Embryonic facial prominence (tissue), 1 donor: Measurements from ENCODE around the gene ANKFY1.
"Not testable (repeated sequence)": the region's sequence is repeated elsewhere in the genome, so short reads cannot be mapped to it uniquely, and the experiment has no call there.

ENCODE experiments used
- DNase-seq: peaks from one replicate; pipeline ENCODE4 v3.0.0-alpha.2; 2016; ENCODE audit errors: extremely low spot score

The ANKFY1 gene

DNA sequence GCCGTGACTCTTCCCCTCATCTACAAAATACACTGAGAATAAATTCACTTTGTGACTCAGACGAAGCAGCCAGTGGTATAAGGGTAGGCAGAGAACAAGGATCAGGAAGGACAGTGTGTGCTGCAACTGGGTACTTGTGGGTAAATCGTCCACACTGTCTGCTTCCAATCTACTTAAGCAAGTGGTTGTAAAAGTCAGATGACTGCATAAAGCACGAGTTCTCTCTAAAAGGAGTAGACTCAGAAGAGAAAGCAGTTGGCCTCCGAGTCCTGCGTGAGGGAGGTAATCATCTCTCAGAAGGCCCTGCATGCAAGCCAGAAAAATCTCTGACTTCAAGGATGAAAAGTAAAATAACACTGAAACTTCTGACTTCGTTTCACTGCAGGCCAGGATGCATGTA lies 43.1 kb downstream of the ANKFY1 start:
- no peak for DNase-seq

DNA sequence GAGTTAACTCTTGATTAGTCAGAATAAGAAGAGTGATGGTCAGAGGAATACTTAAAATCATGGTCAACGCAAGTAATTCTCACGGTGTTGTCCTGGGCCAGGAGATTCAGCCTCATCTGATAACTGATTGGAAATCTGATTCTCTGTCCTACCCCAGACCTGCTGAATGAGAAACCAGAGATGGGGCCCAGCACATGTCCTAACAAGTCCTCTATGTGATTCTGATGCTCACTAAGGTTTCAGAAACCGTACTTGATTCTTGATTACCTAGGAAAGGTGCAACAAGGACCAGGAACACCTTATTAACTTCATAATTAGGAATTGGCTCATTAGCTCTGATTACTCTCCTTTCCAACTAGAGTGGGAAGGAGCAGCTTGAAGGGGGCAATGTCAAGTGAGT lies 44.5 kb downstream of the ANKFY1 start:
- DNase-seq = no peak

DNA sequence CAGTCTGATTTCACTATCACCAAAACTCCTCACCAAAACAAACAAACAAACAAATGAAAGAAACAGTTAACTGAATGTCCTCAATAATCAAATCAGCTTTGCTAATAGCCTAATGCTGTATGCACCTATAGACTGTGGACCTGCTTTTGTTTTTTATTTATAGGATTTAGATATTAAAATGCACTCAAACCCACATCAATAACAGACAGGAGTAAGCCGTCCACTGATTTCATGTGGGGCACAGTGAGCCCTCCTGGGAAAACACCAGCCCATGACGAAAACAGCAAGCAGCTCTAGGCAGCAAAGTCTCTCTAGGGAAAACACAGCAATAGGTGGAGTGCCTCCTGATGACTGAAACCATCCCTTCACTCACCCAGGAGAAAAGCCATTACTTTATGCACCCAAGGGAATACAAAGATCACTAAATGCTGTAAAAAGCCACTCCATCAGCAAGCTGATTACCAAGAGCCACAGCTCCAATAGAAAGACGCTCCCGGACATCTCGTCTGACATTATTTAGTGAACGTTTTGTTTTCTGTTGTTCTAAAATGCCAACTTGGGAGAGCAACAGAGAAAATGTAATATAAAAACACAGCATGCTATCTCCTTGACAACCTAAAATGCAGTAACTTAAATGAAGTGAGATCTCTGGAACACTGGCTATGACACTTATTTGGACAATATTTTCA lies 47.8 kb downstream of the ANKFY1 start:
- DNase-seq = no peak

DNA sequence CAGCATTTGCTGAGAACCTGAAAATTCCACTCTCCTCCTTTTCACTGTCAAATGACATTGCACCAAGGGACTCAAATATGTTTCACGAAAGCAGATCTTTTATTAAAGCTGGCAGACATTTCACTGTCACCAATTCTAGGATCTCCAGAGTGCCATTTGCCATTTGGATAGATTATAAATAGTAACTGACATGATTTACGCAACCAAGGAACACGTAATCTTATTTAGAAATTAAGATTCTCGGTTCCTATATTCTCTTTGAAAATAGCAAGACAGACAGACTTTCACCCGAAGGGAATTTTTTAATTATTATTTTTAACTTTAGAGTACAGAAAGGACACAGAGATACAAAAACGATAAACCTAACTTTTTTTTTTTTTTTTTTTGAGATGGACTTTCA lies 49.6 kb downstream of the ANKFY1 start:
- DNase-seq = no peak

DNA sequence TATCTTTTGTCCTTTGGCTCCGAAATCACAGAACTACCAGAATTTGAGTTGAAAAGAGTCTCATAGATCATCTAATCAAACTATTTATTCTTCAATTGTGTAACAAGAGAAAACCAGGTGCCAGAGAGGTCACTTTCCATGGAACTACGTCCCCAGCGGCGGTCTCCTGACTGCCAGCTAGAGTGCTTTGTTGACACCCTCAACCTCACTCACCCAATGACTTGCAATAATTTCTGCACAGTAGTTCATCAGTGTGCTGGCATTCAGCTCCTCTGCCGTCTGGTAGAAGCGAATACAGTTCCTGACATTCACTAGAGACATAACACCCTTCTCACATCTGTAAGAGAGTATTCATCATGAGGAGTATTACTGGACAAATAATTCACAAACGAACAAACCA lies 54.2 kb downstream of the ANKFY1 start:
- no peak for DNase-seq

DNA sequence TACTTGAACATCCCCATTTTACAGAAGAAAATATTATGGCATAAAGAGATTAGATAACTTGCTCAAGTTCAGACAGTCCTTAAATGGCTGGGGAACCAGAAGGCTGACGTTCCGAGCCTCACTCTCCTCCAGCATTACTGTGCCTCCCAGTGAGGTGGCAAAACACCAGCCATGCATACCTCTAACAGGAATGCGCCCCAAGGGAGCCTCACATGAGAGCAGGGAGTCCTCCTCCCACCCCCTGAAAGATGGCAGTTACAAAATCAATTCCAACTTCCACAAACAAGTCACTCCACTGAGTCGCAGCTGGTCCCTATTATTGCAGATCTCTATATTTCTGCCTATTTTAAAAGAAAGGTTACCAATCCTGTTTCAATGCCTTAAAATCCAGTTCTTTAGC lies 55.5 kb downstream of the ANKFY1 start:
- DNase-seq = no peak

DNA sequence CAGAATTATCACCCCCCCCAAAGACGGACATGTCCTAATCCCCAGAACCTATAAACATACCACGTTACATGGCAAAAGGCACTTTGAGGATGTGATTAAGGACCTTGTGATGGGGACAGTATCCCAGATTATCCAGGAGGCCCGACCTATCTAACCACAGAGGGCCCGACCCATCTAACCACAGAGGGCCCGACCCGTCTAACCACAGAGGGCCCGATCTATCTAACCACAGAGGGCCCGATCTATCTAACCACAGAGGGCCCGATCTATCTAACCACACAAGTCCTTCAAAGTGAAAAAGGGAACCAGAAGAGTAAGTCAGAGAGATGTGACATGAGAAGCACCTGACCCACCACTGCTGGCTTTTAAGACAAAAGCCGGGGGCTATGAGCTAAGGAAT lies 56.8 kb downstream of the ANKFY1 start:
- DNase-seq = no peak

DNA sequence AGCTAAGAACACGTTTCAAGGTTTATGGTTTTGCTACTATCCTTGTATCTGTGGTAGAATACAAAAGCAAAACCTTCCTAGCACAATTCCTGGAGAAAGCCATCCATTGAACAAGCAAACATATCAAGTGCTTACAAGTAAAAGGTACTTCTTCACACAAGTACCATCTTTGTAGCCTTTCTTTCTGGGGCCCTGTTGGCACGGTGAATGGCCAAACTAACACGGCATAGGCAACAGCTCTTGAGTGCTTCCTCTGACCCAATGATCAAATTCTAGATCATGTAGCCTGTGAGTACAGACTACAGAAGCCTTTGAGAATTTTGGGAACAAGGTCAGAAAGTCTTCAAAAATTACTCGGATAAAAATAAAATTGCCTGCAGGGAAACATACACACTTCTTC lies 57.9 kb downstream of the ANKFY1 start:
- no peak for DNase-seq

DNA sequence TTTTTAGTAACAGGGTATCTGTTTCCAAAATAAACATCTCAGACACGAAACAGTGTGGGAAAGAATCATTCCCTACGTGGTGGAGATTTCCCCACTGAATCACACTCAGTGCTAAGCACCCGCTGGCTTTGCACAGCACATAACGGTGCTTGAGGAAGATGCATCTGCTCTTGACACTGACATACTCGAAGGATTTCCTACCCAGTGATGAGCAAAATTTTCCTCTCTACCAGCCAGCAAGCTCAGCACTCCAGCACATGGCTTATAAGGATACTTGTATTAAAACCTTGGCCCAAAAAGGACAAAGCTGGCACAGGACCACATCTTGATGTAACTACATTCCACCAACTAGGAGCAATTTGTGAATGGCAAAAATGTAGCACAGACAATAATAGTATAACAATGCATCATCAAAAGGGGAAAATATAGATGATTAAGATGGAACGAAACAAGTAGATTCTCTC lies 59.0 kb downstream of the ANKFY1 start:
- no peak for DNase-seq

DNA sequence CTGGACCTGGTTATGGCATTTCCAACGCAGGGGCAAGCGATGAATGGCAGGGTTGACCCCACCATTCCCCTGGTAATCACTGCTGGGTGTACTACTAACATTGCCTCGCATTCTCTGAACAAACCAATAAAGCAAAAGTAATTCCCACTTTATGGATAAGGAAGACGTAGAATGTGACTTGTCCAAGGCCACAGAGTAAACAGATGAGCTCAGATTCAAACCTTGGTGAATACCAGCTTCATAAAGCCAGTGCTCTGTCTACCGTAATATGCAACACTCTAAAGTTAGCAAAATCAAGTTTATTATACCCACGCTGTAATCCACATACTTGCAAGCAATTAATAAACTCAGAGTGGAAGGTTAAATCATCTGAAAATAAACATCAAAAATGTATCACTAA lies 59.6 kb downstream of the ANKFY1 start:
- DNase-seq = no peak

DNA sequence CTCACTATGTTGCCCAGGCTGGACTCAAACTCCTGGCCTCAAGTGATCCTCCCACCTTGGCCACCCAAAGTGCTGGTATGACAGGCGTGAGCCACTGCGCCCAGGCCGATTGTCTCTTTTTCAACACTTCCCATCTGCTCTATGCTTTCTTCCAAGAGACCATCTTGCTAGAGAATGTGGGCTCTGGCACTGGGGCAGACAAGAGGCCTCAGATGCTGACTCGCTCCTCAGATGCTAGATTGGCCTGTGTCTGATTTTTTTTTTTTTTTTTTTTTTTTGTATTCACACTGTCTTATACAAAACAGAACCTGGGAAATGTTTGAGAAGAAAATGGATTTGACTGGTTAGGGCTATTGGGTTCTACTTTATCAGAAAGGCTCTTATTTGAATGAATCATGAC lies 62.6 kb downstream of the ANKFY1 start:
- DNase-seq = no peak

DNA sequence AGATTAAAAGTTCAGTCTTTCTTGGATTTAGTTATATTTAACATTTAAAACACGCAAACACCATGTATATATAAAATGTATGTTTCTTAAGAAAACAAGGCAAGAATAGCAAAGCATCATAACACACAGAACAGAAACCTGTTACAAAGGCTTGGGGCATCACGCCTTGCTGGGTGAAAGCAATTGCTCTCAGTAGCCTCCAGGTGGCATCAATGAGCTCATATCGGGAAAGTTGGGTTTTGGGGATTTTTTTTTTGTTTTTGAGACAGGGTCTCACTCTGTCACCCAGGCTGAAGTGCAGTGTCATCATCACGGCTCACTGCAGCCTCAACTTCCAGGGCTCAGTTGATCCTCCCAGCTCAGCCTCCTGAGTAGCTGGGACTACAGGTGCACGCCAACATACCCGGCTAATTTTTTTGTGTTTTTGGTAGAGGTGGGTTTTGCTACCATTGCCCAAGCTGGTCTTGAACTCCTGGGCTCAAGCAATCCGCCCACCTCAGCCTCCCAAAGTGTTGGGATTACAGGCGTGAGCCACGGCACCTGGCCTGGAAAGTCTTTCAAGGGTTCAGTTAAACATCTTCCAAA lies 63.9 kb downstream of the ANKFY1 start:
- no peak for DNase-seq

DNA sequence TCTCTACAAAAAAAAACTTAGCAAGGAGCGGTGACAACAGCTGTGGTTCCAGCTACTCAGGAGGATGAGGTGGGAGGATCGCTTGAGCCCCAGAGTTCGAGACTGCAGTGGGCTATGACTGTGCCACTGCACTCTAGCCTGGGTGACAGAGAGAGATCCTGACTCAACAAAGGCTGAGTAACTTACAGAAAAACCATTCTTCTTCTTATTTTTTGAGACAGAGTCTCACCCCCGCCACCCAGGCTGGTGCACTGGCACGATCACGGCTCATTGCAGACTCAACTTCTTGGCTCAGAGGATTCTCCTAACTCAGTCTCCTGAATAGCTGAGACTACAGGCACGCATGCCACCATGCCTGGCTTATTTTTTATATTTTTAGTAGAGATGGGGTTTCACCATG lies 64.8 kb downstream of the ANKFY1 start:
- no peak for DNase-seq

DNA sequence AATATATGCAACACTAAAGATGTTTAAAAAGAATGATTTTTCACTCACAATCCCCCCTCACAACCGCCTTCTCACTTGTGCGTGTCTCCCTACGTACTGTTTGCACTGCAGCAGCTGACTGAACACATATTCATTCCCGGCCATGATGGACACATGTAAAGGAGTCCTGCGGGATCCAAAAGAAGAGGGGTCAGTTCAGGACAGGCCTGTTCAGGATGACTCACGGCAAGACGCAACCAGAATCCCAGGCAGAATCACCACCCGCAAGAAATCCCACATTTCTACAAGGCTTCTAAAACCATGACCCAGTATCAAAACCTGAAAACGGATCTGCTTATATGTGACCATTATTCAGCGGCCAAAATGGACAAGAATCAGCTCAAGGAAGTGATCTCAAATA lies 68.5 kb downstream of the ANKFY1 start:
- DNase-seq = no peak

DNA sequence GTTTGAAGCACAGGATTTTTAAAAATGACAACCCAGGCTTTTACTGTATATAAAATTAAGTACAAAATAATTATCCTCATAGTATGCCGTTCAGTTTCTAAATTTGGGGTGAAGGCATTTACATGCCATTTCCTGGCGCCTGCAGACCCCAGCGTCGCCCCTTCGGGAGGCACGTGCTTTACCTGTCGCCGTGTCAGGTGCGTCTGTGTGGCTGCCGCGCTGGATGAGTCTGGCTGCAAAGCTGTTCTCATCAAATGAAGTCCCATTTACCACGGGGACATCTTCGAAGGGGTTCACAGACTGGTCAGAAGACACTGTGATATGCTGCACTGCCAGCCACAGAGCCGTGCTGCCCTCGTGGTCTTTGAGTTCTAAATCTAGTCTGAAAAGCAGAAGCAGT lies 69.0 kb downstream of the ANKFY1 start:
- DNase-seq = no peak

DNA sequence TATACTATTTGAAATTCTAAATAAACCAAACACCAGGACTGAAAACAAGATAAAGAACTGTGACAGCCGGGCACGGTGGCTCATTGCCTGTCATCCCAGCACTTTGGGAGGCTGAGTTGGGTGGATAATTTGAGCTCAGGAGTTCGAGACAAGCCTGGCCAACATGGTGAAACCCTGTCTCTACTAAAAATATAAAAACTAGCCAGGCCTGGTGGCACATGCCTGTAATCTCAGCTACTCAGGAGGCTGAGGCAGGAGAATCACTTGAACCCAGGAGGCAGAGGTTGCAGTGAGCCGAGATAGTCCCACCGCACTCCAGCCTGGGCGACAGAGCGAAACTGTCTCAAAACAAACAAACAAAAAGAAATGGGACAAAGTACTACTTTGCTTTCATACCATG lies 73.0 kb downstream of the ANKFY1 start:
- not testable (repeated sequence) for DNase-seq

DNA sequence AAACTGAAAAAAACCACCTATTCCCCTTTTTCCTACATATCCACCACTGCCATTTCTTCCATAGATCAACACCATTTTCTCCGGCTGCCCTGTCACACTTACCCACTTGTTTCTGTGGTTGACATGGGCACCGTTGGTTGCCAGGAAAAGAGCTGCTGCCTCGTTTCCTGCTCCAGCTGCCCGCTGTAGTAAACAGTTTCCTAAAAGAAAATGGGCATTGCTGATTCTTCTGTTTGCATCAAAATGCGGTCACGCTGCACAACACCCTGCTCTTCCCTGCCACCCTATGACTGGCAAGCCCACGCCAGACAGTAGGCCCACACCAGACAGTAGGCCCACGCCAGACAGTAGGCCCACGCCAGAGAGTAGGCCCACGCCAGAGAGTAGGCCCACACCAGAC lies 74.5 kb downstream of the ANKFY1 start:
- DNase-seq = no peak

DNA sequence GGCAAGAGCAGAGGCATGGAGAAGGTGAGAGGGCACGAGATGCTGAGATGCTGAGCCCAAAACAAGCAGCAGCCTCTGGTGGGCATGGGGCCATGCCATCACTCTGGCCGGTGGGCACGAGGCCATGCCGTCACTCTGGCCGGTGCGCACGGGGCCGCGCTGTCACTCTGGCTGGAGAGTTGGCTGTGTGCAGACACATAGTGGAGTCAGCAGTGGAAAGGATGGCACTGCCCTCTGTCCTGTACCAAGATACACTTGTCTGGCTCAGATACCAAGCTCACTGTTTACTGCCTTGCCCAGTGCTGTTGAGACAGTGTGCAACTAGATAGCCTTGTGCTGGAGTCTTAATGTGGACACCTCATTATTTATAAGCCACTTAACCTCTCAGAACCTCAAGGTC lies 75.7 kb downstream of the ANKFY1 start:
- no peak for DNase-seq

DNA sequence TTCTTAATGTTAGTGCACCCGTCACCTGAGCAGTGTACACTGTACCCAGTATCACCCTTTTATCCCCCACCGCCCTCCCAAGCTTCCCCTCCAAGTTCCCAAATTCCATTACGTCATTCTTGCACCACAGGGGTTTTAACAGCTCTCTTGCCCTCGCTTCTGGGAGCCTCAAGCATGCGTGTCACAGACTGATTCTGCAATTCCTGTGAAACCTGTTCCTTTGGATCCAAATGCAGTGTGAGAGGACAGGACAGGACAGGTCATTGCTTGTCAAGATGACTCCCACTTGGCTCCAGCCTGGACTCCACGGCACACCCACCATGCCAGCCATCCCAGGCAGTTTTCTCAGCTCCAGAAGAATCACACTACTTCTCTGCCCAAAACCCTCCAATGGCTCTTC lies 76.7 kb downstream of the ANKFY1 start:
- DNase-seq = no peak

DNA sequence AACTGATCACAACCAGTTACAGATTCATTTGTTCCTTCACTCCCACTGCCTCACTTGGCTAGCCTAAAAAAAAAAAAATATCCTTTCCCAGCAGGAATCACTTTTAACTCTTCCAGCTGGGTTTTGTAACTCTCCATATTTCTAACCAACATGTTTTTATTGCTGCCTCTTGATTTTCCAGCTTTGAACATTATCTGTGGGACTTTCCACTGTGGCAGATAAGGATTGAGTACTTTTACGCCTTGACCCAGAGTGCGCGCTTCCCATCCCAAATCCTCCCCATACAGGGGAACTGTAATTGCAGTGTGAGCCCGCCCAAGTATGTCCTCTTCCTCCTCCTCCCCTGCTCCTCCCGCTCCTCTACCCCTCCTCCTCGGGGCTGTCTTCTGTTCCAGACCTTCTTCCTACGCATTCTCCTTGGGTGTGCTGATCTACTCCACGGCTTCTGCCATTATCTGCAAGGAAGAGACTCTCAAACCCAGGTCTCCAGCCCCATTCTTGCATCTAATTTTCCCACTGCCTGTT lies 77.4 kb downstream of the ANKFY1 start:
- DNase-seq = no peak

DNA sequence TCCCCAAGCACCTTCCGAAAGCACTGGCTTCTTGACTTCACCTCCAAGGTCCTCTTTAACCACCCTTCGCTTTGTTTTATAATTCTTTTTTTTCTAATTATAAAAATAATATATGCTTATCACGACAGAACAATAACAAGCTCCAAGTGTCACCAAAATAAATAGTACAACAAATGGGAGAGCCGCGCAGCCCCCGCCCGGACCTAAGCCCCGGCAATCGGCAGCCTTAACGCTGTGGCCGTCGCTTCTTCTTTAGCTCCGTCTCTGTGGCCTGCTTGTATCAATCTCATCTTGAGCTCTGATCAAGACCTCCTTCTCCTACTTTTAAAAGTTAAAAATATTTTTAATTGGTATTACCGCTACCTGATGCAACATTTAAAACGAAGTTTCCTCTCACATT lies 78.1 kb downstream of the ANKFY1 start:
- no peak for DNase-seq

DNA sequence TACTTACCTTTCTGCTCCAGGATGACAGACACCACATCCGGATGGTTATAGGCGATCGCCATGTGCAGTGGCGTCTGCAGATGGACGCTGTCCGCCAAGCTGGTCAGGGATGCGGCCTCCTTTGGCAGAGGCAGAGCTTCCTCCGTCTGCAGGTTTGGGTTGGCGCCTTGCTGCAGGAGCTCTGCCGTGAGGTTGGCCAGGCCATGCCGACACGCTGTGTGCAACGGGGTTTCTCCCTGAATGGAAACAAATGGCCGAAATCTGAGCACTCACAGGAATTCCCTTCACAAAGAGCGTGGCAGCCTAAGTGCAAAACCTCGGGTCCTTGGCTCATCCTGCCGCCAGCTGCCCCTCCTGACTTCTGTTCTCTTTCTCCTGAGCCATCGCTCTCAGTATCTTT lies 79.0 kb downstream of the ANKFY1 start:
- no peak for DNase-seq

DNA sequence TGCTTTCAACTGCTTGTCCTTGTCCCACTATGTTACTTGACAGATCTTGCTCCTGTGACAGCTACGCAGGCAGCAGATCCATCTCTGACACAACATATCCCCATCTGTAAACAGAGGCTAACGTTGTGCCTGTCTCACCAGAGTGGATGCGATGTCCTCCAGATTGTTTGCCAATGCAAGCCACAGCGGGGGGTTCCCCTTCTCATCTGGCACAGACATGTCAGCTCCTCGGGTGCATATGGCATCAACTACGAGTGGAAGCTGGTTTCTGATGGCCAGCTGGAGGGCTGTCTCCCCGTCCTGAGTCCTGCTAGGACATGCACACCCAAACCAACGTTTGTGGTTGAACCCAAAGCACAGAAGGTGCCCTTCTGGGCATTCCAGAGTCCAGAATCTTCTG lies 81.7 kb downstream of the ANKFY1 start:
- no peak for DNase-seq

DNA sequence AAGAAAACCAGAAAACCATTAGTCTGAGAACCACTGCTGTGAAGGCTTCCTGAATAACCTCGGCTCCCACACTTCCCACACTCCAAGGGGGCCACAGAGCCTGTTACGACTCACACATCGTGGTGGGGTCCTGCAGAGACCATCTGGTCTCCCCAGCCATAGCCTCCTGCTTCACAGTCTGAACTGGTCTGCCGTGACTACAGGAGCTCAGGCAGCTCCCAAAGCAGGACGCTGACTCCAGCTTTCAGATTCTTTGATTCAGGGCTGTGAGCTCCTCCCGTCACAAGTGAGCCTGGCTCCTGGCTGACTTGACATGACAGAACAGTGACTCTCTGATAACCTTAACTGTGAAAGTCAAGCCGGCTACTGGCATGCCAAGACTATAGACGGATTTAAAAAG lies 83.0 kb downstream of the ANKFY1 start:
- DNase-seq = no peak
